ENCODE measurements around the gene MYO18B. TPM values are rescaled to one million over a fixed set of nuclear protein-coding genes. Genes with fewer than 3 reads are reported as not detected.

The MYO18B gene
- polyA plus RNA-seq, 1 donor (not counting 4 experiments of a cell fraction or from before 2014, with no cell fraction given) = not detected

DNA sequence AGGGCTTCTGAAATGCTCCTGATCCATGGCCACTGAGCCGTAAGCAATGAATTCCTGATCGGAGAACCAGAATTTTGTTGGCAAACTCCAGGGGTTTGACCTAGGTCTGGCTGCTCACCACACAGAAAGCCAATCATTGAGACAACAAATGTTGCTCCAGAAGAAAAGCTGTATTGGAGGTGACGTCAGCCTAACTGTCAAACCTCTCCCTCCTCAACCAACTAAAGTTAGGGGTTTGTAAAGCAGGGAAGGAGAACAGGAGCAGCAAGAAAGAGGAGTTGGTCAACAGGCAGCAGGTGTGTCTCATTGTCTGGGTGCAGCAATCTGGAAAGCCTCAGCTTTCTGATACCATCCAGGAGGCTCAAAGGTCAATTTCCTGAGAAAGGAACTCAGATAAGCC, 293.5 kb downstream of the MYO18B start:
- Histone ChIP-seq H4K20me1 (ENCODE audit: control insufficient read depth, extremely low read depth, insufficient read depth, low read length) (no peaks in the 10 kb centered on the region), H3K4me2 (ENCODE audit: control insufficient read depth, extremely low read depth, insufficient read depth, low read depth, low read length) (no peak overlapping the region), H2AFZ (ENCODE audit: control insufficient read depth, low read length) (no peak overlapping the region), H3K9me1 (ENCODE audit: control insufficient read depth, extremely low read depth, insufficient read depth, low read length) (no peaks in the 10 kb centered on the region), H3K4me3 (ENCODE audit: control insufficient read depth in 2 of 3, extremely low read depth in 1 of 3, insufficient read depth in 2 of 3, low read depth in 1 of 3, low read length in 3 of 3) (no peak overlapping the region), H3K4me1 (ENCODE audit: control insufficient read depth, extremely low read depth, insufficient read depth, low read length) (no peaks in the 10 kb centered on the region), H3K79me2 (ENCODE audit: control insufficient read depth, insufficient read depth, low read length) (no peaks in the 10 kb centered on the region), H3K9ac (ENCODE audit: control insufficient read depth, extremely low read depth, insufficient read depth, low read length) (no peak overlapping the region), H3K36me3 (ENCODE audit: control insufficient read depth in 2 of 2, extremely low read depth in 1 of 2, insufficient read depth in 2 of 2, low read length in 2 of 2) (no peaks in the 10 kb centered on the region), H3K27ac (ENCODE audit: control insufficient read depth, insufficient read depth, low read length) (no peak overlapping the region), H3K9me3 (ENCODE audit: control insufficient read depth, low read depth, low read length) (peaks cover 5% of the 10 kb centered on the region), H3K27me3 (ENCODE audit: control insufficient read depth, extremely low read depth, insufficient read depth, low read length) (no peaks in the 10 kb centered on the region)
- DNase-seq (ENCODE audit: low read depth, low spot score) (no peak), FAIRE-seq (no peak)
- TF ChIP-seq EZH2 (IDR thresholded peaks at IDR 0.05; ENCODE audit: low read length) = no peak
- TF ChIP-seq, protein P1, sequence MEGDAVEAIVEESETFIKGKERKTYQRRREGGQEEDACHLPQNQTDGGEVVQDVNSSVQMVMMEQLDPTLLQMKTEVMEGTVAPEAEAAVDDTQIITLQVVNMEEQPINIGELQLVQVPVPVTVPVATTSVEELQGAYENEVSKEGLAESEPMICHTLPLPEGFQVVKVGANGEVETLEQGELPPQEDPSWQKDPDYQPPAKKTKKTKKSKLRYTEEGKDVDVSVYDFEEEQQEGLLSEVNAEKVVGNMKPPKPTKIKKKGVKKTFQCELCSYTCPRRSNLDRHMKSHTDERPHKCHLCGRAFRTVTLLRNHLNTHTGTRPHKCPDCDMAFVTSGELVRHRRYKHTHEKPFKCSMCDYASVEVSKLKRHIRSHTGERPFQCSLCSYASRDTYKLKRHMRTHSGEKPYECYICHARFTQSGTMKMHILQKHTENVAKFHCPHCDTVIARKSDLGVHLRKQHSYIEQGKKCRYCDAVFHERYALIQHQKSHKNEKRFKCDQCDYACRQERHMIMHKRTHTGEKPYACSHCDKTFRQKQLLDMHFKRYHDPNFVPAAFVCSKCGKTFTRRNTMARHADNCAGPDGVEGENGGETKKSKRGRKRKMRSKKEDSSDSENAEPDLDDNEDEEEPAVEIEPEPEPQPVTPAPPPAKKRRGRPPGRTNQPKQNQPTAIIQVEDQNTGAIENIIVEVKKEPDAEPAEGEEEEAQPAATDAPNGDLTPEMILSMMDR (optimal IDR thresholded peaks at IDR 0.05 in 1 of 3, IDR thresholded peaks at IDR 0.05 in 1 of 3, conservative IDR thresholded peaks at IDR 0.05 in 1 of 3; ENCODE audit: extremely low read depth in 1 of 3, insufficient read depth in 2 of 3, low read length in 3 of 3) = no peak
- dilution Hi-C loops (cut with MboI; ENCODE audit: extremely low pct_ligation_motif_present, low sequenced_read_pairs) = no loop called here

DNA sequence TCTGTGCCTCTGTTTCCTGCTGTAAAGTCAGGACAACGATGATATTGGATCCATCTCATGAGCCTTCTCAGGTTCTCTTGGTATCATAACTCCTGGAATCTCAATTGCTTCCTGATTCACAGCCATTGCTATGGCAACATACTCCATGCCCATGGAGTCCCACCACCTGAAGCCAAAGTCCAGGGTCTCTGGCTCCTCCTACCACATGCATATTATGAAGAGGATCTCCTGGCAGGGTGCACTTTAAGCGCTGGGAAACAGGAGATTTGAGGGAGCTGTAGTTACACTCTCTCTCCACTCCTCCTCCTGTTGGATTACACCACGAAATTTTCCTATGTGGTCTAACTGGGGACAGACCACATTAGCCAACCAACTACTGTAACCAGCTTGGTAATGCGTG, 296.4 kb downstream of the MYO18B start:
- dilution Hi-C loops (cut with MboI; ENCODE audit: extremely low pct_ligation_motif_present, low sequenced_read_pairs) = no loop called here
- Histone ChIP-seq H3K4me3 (ENCODE audit: control insufficient read depth in 2 of 3, extremely low read depth in 1 of 3, insufficient read depth in 2 of 3, low read depth in 1 of 3, low read length in 3 of 3) (no peak overlapping the region), H3K27me3 (ENCODE audit: control insufficient read depth, extremely low read depth, insufficient read depth, low read length) (no peaks in the 10 kb centered on the region), H3K27ac (ENCODE audit: control insufficient read depth, insufficient read depth, low read length) (no peak overlapping the region), H3K9me1 (ENCODE audit: control insufficient read depth, extremely low read depth, insufficient read depth, low read length) (no peaks in the 10 kb centered on the region), H2AFZ (ENCODE audit: control insufficient read depth, low read length) (no peak overlapping the region), H3K4me2 (ENCODE audit: control insufficient read depth, extremely low read depth, insufficient read depth, low read depth, low read length) (no peak overlapping the region), H3K79me2 (ENCODE audit: control insufficient read depth, insufficient read depth, low read length) (no peaks in the 10 kb centered on the region), H3K4me1 (ENCODE audit: control insufficient read depth, extremely low read depth, insufficient read depth, low read length) (no peaks in the 10 kb centered on the region), H3K9ac (ENCODE audit: control insufficient read depth, extremely low read depth, insufficient read depth, low read length) (no peak overlapping the region), H4K20me1 (ENCODE audit: control insufficient read depth, extremely low read depth, insufficient read depth, low read length) (no peaks in the 10 kb centered on the region), H3K36me3 (ENCODE audit: control insufficient read depth in 2 of 2, extremely low read depth in 1 of 2, insufficient read depth in 2 of 2, low read length in 2 of 2) (no peaks in the 10 kb centered on the region), H3K9me3 (ENCODE audit: control insufficient read depth, low read depth, low read length) (peaks cover 4% of the 10 kb centered on the region)
- FAIRE-seq = no peak
- TF ChIP-seq EZH2 (IDR thresholded peaks at IDR 0.05; ENCODE audit: low read length) = no peak
- TF ChIP-seq, protein P1 (optimal IDR thresholded peaks at IDR 0.05 in 1 of 3, IDR thresholded peaks at IDR 0.05 in 1 of 3, conservative IDR thresholded peaks at IDR 0.05 in 1 of 3; ENCODE audit: extremely low read depth in 1 of 3, insufficient read depth in 2 of 3, low read length in 3 of 3) = no peak
- no peak for DNase-seq (ENCODE audit: low read depth, low spot score)

All from keratinocyte (primary cell).